A549 (cell line): Measurements from ENCODE around the gene ZDHHC3.

Experiments
- BHLHE40 ChIP-seq: IDR thresholded peaks from 2 replicates; pipeline ENCODE4 v1.6.1; 2012; ENCODE audit warnings: low read depth, low read length, inconsistent platforms
- EHMT2 ChIP-seq: fragments of 200-600 bp; sonication (generic); IDR thresholded peaks from 2 replicates; pipeline ENCODE4 v1.6.1; 2016; ENCODE audit warnings: antibody characterized with exemption, low read depth, mild to moderate bottlenecking, moderate library complexity
- EP300 ChIP-seq, 2 experiments: fragments of >200 bp; sonication (Bioruptor Twin); formaldehyde crosslinking; IDR thresholded peaks; 2 replicates in 1 of 2; 3 replicates in 1 of 2; pipeline ENCODE4 v1.6.1; 2016 to 2017
- HDAC2 ChIP-seq: fragments of 200-600 bp; sonication (generic); IDR thresholded peaks from 2 replicates; pipeline ENCODE4 v1.6.1; 2016
- HOXA7 ChIP-seq: fragments of 250-450 bp; sonication (Bioruptor Pico); IDR thresholded peaks from 2 replicates; pipeline ENCODE4 v1.5.0; 2020; ENCODE audit warnings: mild to moderate bottlenecking, moderate library complexity
- JUNB ChIP-seq: fragments of >200 bp; sonication (Bioruptor Twin); formaldehyde crosslinking; IDR thresholded peaks from 2 replicates; pipeline ENCODE4 v1.6.1; 2016
- MYC ChIP-seq: IDR thresholded peaks from 2 replicates; pipeline ENCODE4 v1.6.1; 2012; ENCODE audit warnings: mild to moderate bottlenecking, inconsistent platforms, low read length, improper control_type of control experiment, borderline replicate concordance
- POLR2A ChIP-seq: IDR thresholded peaks from 2 replicates; pipeline ENCODE4 v1.6.1; 2012; ENCODE audit warnings: mild to moderate bottlenecking, low read length
- RCOR1 ChIP-seq: fragments of 150-350 bp; IDR thresholded peaks from 2 replicates; pipeline ENCODE4 v1.6.1; 2014; ENCODE audit warnings: antibody characterized with exemption, low read length, low read depth
- RNF2 ChIP-seq: fragments of 200-600 bp; sonication (generic); IDR thresholded peaks from 2 replicates; pipeline ENCODE4 v1.6.1; 2016; ENCODE audit warnings: low read depth, mild to moderate bottlenecking, antibody characterized with exemption, moderate library complexity, borderline replicate concordance
- ZFP36 ChIP-seq: fragments of 450-650 bp; IDR thresholded peaks from 2 replicates; pipeline ENCODE4 v1.6.1; 2014; ENCODE audit warnings: borderline replicate concordance; ENCODE audit not compliant: partially characterized antibody
- TF ChIP-seq, protein P1 (sequence below): fragments of >200 bp; sonication (Bioruptor Twin); formaldehyde crosslinking; IDR thresholded peaks from 3 replicates; pipeline ENCODE4 v1.5.1; 2016
- TF ChIP-seq, protein P2 (sequence below): fragments of 150-350 bp; IDR thresholded peaks from 2 replicates; pipeline ENCODE4 v1.6.1; 2014; ENCODE audit warnings: low read depth, mild to moderate bottlenecking, low read length

DNA sequence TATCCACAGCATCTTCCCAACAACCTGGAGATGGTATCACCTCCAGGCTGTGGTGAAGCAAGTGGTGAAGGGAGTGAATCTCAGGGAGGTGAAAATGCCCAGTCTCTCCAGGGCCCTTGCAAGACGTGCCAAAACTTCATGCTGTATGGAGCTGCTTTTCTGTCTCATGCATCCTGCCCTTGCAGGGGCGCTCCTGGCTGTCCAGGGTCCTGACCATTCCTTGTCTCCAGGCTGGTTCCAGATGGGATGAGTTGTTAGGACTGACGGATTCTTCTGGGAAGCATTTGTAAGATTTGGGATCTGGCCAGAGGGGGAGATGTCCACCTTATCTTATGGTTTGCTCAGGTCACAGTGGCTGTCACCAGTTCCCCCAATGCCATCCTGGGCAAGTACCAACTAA is 85.7 kb downstream of the ZDHHC3 start:
- TF ChIP-seq, protein P1, sequence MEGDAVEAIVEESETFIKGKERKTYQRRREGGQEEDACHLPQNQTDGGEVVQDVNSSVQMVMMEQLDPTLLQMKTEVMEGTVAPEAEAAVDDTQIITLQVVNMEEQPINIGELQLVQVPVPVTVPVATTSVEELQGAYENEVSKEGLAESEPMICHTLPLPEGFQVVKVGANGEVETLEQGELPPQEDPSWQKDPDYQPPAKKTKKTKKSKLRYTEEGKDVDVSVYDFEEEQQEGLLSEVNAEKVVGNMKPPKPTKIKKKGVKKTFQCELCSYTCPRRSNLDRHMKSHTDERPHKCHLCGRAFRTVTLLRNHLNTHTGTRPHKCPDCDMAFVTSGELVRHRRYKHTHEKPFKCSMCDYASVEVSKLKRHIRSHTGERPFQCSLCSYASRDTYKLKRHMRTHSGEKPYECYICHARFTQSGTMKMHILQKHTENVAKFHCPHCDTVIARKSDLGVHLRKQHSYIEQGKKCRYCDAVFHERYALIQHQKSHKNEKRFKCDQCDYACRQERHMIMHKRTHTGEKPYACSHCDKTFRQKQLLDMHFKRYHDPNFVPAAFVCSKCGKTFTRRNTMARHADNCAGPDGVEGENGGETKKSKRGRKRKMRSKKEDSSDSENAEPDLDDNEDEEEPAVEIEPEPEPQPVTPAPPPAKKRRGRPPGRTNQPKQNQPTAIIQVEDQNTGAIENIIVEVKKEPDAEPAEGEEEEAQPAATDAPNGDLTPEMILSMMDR = no peak
- no peak for TF ChIP-seq POLR2A
- no peak for TF ChIP-seq RCOR1
- TF ChIP-seq HOXA7 (CRISPR knock-in tag) = no peak
- TF ChIP-seq BHLHE40 = no peak
- TF ChIP-seq JUNB = no peak
- no peak for TF ChIP-seq EHMT2
- TF ChIP-seq, protein P2, sequence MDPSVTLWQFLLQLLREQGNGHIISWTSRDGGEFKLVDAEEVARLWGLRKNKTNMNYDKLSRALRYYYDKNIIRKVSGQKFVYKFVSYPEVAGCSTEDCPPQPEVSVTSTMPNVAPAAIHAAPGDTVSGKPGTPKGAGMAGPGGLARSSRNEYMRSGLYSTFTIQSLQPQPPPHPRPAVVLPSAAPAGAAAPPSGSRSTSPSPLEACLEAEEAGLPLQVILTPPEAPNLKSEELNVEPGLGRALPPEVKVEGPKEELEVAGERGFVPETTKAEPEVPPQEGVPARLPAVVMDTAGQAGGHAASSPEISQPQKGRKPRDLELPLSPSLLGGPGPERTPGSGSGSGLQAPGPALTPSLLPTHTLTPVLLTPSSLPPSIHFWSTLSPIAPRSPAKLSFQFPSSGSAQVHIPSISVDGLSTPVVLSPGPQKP = no peak
- TF ChIP-seq RNF2 = no peak
- TF ChIP-seq ZFP36 = no peak
- no peak for TF ChIP-seq MYC
- TF ChIP-seq HDAC2 = no peak
- no peak for TF ChIP-seq EP300 (IDR thresholded peaks at IDR 0.05)
